DND-41 (cell line): ENCODE measurements around the gene CALML3.

Source experiments
- EZH2 ChIP-seq: IDR thresholded peaks from 3 replicates; pipeline ENCODE4 v1.6.1; 2012; ENCODE audit warnings: borderline replicate concordance, low read depth, mild to moderate bottlenecking, moderate library complexity, low read length, inconsistent platforms; ENCODE audit not compliant: severe bottlenecking
- TF ChIP-seq, protein P1 (sequence below): IDR thresholded peaks from 2 replicates; pipeline ENCODE4 v1.5.1; 2012; ENCODE audit warnings: borderline replicate concordance, low read length, moderate library complexity, mild to moderate bottlenecking; ENCODE audit not compliant: poor library complexity, severe bottlenecking; ENCODE audit errors: extremely low read depth

DNA sequence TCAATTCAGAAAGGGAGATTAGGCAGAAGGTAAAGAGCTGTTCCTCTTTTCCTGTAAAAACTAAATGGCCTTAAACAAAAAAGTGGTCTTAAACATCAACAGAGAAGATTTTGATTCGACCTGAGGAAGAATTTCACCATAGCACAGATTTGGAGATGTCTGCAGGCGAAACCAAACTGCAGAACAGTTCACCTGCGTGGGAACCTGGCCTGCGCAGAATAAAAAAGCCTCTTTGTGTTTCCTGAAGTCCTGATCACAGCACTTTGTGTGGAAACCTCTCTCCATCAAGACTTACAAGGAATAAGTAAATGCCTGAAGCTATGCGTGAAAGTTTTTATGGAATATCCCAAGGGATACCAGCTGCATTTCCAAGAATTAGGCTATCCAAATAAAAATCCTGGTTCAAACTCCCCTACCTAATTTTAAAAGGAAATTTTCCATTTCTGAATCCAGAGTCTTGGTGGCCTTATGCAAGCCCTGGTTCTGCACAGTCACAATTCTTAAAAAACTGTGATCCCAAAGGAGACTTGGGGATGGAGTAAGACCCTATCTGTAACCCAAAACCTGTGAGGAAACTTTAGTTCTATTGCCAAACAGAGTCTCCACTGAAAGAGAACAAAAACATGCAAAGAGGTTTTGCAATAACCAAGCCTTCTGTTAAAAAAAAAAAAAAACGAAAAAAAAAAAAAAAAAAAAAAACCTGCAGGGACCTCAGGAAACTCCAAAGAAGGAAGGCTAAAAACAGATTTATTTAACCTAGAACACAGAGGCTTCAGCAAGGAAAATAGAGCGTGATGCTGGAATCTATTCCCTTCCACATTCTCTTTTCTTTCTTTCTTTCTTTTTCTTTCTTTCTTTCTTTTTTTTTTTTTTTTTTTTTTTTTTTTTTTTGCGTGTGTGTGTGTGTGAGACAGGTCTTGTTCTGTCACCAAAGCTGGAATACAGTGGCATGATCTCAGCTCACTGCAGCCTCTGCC is 10.4 kb downstream of the CALML3 start:
- TF ChIP-seq, protein P1, sequence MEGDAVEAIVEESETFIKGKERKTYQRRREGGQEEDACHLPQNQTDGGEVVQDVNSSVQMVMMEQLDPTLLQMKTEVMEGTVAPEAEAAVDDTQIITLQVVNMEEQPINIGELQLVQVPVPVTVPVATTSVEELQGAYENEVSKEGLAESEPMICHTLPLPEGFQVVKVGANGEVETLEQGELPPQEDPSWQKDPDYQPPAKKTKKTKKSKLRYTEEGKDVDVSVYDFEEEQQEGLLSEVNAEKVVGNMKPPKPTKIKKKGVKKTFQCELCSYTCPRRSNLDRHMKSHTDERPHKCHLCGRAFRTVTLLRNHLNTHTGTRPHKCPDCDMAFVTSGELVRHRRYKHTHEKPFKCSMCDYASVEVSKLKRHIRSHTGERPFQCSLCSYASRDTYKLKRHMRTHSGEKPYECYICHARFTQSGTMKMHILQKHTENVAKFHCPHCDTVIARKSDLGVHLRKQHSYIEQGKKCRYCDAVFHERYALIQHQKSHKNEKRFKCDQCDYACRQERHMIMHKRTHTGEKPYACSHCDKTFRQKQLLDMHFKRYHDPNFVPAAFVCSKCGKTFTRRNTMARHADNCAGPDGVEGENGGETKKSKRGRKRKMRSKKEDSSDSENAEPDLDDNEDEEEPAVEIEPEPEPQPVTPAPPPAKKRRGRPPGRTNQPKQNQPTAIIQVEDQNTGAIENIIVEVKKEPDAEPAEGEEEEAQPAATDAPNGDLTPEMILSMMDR = no peak
- TF ChIP-seq EZH2 = no peak
